Activated CD4-positive, alpha-beta T cell treated with anti-CD3 and anti-CD28 coated beads, Interleukin-2, amount 50 U/mL, for 48 hours (primary cell): ENCODE measurements around the gene LRRC4B.

Source experiments
- DNase-seq, 2 experiments: peaks; one replicate each; pipeline ENCODE4 v3.0.0-alpha.2; 2020

Gene LRRC4B

DNA sequence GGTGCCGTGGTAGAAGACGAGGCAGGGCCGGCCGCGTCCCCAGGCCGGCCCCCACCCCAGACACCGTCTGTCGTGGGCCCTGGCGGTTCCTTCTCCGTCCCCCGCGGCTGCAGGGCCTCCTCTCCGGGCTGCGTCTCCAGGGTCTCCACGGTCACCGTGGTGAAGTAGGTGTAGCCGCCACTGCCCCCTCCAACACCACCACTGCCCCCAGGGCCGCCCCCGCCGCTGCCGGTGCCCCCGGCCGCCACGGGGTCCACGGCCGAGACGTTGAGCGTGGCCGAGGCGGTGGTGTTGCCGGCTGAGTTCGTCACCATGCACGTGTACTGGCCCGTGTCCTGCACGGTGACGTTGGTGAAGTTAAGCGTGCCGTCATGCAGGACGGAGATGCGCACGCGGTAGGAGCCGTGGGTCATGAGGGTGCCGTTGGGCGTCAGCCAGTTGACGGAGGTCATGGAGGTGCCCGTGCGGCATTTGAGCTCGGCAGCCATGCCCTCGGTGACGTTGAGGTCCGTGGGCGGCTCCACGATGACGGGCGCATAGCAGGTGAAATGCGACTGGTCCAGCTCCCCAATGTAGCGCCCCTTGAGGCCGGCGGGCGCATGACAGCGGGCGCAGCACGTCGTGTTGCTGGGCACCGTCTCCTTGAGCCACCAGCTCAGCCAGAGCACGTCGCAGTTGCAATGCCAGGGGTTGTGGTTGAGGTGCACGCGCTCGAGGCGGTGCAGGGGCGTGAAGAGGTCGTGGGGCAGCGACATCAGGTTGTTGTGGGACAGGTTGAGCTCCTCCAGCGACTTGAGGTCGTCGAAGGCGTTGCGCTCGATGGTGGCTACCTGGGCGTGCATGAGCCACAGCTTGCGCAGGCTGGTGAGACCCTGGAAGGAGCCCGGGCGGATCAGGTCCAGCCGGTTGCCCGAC is 49.9 kb downstream of the LRRC4B start:
- DNase-seq: no peak

DNA sequence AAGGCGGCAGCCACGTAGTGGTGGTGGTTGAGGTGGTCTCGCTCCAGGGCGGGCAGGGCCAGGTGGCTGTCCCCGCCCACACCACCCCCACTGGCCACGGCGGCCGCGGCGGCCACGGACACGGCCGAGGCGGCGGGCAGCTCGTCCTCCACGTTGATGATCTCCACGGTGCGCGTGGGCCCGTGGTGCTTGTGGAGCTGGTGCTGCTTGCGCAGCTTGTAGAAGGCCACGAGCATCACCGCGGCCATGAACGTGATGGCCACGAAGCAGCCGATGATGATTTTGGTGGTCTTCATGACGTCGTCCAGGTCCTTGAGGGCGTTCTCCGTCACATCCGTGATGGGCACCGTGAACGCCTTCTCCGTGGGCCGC is 50.5 kb downstream of the LRRC4B start:
- no peak for DNase-seq

DNA sequence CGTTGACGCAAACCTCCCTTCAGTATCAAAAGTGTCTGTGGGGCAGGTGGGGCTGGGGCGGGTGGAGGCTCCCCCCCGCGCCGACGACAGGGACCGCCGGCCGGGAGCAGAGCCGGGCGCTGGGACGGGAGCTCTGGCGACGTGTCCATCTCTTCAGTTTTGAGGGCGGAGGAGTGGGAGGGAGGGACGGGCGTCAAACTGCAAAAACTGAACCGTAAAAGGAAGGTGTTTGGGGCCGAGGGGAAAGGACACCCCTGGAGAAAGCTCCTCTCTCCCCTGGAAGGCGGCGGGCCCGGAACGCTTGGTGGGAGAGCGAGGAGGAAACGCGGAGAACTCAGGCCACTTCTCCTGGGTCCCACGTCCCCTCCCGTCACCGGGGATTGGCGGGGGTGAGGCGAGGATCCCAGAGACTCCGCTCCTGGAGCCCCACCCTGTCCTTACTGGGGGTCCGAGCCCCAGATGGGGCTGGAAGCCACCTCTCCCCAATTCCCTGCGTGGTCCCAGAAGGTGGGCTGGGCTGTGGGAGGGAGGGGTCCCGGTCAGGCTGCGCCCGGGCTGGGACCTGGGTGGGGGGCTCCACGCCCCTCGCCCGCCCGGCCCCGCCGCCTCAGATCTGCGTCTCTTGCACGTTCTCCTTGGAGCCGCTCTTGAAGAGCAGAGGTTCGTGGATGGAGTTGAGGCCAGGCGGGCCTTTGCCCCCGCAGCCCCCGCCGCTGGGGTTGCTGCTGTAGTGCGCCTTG is 51.1 kb downstream of the LRRC4B start:
- DNase-seq: no peak

DNA sequence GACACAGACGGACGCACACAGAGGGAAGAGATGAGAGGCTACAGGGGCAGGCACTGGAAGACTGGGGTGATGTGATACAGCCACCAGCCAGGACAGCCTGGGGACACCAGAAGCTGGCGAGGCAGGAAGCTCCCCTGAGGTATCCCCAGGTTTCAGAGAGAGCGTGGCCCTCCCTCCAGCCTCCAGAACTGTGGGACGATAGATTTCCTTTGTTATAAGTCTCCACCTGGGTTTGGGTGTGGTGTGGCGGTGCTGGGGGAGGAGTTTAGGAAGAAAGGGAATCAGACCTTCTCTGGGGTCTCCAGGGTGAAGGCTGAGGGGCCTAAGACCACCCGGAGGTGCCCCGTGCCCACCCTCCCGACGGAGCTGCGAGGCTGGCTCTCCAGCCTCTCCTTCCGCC is 51.8 kb downstream of the LRRC4B start:
- DNase-seq: no peak

DNA sequence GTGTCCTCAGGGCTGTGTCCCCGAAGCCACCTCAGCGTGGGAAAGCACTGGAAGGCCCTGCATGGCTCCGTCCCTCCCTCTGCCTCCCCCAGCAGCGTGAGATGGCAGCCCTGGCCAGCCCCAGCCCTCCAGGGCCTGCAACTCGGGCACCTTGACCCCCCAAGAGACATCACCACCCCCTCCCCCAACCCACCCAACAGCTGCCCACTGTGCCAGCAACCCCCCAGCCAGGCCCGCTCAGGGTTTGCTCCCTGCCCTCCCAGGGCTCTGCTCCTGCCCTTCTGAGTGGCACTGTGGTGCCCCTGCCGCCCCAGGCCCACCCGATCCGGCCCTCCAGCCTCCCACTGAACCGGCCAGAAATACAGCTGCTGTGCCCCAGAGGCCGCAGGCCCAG is 53.1 kb downstream of the LRRC4B start:
- no peak for DNase-seq

DNA sequence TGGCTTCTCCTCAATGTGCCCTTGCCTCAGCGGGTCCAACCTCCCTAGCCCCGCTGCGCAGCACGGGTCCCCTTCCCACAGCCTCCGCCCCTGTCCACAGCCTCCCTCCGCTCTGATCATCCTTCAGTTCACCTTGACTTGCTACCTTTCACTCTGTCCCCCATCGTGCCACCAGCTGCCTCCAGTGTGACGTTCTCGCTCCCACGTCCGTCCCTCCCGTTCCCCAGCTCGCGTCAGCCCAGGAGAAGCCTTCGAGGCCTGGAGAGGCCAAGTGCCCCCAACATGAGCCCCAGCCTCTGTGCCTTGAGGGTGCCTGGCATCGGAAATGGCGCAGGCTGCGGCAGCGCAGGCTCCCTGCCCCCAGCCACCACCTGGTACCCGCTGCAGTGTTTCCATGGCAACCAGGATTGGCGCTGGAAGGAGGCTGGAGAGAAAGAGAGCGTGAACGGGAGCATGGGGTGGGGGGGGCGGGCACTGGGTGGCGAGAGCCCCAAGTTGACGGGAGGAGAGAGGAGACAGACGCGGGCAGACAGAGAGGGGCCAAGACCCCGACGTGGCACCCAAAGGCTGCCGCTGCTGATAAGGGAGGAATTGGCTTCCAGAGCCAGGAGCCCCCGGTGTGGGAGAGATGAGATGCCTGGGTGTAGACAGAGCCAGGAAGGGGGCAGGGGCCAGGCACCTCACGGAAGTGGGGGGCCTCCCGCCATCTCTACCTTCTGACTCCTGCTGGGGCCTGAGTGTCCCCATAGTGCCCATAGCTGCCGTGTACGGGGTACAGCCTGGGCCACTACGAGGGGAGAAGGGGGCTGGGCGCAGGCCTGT is 53.7 kb downstream of the LRRC4B start:
- no peak for DNase-seq

DNA sequence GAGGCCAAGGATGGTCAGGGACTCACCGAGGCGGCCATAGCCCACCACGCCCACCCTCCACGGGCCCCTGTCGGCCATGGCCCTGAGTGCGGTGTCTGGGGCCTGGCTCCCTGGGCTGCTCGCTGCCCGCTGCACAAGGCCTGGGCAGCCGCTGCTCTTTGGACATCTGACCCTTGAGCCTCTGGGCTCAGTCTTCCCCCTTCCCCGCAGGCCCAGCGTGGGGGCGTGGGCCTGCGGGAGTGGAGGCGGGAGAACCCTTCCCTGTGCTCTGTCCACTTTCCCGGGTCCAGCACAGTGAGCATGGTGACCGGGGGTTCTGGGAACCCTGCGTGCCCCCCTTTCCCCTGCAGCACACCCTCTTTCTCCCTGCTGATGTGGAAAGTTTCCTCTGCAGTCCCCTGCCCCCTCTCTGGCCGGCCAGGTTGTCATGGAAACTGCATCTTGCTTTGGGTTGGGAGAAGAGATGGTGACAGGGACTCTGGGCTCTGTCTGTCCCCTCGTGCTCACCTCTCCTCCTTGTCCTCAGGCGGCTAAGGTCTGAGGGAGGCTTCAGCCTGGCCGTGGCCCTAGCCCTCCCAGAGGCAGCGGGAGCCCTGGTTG is 54.4 kb downstream of the LRRC4B start, which contains the start of gene ASPDH:
ASPDH (minus strand) TSS at position 168 of the 600 bp plus-strand sequence; CDS start at position 78, 90 bp downstream.
- no peak for DNase-seq

DNA sequence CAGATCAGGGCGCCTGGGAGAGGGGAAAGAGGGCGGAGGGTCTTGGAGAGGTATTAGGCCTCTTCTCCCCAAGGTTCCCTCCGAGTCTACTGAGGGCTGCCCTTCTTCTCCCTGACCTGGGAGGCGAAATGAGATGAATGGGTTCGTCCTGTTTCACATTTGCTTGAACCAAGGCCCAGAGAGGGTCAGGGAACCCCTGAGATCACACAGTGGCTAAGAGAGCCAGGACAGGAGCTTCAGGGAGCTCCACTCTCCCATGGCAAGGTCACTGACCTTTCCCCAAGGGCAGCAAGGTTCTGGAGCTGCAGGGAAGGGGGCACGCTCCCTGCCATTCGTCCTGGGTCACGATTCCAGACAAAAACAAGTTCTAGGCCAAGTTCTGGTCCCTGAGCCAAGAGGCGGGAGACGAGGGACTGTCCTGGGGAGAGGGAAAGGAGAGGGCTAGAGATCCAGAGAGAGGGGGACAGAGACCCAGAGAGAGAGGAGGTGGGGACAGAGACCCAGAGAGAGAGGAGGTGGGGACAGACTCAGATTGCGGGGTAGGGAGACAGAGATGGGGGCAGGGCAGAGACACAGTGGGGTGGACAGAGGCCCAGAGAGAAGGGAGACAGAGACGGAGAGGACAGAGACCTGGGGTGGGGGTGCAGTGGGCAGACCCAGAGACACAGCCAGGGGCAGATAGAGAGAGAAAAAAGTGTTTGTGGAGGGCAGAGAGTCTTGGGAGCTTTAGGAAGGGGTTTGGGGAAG is 55.1 kb downstream of the LRRC4B start:
- no peak for DNase-seq

DNA sequence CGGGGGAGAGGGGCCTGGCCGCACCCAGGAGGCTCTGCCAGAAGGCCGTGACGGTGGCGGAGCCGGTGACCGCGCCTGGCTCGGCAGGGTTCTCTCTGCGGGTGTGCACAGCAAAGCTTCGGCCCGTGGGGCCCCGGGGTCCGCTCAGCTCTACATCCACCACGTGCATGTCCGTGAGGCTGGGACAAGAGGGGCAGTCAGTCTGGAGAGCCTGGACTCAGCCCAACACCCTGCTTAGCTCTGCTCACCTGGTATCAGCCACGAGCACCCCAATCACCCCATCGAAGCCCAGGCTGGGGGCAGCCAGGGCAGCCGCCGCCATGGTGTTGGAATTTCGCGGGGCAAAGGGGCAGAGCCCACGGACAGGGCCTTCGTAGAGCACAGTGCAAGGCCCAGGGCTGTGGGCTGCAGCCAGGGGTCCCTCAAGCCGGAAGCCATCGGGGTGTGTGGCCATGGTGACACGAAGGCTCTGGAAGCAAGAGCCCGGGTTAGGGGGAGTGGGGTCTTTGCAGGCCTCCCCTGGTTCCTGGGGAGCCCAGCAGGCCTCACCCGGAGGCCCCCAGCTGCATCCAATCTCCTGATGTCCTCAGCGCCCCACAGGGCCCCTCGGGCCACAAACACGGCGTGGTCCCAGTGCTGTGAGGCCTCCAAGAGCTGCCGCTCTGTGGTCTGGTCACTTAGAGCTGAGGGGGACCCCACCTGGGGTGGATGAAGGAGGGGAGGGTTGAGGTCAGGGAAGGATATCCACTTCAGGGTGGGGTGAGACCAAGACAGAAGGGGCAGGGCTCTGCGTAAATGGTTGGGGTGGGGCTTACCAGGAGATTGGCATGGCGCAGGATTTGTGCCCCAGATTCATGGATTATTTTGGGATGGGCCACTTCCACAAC is 55.9 kb downstream of the LRRC4B start:
- DNase-seq: no peak

DNA sequence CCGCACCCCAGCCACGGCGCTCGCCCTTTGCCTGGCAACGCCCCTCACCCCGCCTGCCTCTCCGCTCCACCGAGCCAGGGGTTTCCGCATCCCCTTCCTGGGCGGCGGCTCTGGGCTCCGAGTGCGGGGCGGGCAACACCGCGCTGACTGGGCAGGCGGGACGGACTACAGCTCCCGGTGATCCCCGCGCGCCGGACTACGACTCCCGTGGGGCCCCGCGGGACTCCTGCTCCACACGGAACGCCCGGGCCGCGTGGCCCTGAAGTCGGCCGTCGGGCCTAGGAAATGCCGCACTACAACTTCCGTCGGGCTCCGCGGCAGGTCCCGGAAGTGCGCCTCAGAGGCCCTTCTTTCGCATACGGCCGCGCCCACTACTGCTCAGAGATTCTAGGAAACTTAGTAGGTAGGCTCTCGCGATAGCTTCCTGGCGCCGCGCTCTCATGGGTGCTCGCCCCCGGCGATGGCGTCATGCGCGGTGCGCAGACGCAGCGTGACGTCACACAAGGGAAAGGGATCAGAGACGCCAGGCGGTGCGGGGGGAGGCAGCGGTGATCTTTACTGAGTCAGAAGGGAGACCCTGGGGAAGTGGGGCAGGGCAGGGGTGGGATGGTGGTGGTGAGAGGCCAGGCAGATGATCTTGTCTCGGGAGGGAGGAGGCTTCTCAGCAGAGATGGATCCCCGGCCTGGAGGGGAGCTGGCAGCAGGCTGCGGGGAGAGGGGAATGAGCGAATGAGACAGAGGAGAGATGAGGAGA is 57.0 kb downstream of the LRRC4B start, which contains the start of gene JOSD2:
JOSD2 (minus strand) TSS at position 123 of the 754 bp plus-strand sequence. CDS start 760 bp downstream, outside the sequence.
- DNase-seq: peak; percentile 94 to 95

DNA sequence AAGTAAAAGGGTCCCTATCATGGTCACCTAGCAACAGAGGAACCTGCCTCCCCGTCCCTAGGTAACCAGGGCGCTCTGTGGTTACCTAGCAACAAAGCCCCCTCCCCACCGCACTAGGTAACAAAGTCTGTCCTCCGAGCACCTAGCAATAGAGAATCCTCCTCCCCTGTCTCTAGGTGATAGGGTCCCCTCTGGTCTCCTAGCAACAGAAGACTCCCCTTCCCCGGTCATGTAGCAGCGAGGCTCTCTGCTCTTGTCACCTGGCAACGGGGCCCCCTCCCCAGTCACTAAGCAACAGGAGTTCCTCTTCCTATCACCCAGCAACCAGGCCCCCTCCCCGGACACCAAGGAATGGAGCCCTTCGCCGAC is 57.6 kb downstream of the LRRC4B start:
- no peak for DNase-seq

DNA sequence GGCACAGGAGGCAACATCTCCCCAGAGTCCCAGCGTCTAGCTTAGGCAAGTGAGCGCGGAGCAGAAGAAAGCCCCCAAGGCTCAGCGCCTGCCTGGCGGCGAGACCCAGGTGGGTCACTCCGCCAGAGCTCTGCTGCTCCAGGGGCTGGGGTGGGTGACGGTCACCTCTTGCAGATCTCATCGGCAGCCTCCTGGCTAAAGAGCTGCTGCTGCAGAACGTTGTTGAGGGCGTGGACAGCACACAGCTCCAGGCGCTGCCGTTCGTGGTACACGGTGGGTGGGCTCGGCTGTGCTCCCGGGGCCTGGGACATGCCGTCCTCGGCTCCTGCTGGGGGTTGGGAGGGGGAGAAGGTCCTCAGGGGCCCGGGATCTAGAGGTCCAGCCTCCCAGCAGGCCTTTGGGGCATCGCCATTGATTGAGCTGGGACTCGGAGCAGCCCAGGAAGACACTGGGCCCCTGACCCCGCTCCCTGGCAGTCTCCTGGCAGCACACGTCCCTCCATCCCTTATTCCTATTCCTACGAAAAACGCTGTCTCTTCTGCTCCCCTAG is 58.0 kb downstream of the LRRC4B start:
- DNase-seq: no peak

DNA sequence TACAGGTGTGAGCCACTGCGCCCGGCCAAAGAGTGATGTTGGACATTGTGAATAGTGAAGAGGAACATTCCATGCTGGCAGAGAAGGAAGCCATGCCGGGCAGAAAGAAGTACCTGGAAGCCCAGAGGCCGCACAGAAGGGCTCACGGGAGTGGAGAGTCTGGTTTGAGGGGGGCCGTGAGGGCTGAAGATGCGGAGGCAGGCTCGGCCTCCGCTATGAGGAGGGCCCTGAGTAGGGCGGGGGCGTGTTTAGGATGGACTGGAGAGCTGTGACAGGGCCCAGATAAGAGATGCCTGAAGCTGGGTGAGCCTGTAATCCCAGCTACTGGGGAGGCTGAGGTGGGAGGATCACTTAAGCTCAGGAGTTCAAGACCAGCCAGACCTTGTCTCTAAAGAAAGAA is 58.9 kb downstream of the LRRC4B start:
- DNase-seq: no peak

DNA sequence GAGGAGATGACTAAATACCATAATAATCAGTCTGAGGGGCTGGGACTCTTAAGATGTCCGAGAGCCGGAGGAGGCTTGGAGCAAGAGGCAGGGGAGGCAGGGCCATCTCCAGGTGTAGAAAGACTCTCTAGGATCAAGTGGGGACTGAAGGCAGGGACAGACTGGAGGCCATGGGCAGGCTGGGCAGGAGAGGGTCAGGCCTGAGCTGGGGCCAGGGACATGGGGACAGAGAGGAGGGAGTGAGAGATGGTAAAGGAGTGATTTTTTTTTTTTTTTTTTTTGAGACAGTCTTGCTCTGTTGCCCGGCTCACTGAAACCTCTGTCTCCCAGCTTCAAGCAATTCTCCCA is 59.4 kb downstream of the LRRC4B start:
- DNase-seq: no peak

DNA sequence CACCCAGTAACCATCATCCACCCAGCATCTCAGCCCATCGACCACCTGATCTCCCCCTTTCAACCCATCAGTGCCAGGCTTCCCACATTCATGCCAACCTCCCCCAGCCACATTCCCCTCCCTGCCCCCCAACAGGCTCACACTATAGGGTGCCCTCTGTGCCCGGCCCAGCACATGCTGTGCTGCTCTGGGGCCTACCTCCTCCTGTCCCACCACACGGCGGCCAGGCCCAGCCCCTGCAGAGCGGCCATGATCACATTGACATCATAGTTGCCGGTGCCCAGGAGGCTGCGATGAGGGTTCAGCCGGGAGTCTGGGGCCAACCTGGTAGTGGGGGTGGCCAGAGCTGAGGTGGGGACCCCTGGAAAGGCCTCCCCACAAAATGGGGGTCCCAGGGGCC is 60.9 kb downstream of the LRRC4B start:
- no peak for DNase-seq

DNA sequence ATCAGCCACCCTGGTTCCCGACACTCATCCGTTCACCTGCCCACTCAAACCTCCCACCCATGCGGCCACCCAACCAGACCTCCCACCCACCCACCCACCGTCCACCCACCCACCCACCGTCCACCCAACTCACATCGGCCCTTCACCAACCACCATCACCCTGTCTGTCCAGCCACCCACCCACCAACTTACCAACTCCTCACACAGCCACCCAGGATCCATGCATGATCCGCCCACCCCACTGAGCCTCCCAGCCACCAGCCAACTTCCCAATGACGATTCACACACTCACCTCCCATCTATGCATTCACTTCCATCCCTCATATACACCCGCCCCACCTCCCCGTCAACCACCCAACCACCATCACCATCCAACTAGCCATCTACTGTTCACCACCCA is 61.5 kb downstream of the LRRC4B start:
- DNase-seq: no peak

DNA sequence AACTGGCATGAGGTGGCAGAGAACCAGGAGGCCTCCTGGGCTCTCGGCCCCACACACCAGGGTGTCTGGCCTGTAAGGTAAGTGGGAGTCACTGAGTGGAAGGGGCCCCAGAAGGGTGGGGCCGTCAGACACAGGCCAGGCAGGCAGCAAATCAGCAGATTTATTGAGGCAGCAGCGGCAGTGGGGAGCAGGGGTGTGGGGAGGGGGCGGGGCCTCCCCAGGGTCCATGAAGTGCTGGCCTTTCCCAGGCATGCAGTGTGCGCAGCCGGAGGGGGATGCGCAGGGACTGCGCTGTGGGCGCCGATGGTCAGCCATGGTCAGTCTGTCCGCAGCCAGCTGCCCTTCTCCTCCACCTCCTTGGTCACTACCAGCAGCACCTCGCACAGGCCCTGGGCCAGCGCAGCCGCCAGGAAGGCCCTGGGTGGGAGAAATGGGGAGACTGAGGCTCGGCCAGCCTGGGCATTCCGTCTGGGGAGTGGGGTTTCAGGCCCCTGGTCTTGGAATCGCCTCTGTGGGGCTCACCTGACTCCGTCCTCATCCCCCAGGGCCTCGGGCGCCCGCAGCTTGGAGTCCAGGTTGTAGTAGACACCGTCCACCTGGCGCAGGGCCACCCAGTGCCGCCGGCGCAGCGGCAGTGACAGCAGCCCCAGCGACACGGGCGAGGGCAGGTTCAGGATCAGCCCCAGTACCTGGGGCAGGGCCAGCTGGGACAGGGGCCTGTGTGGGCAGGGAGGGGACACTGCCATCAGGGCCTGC is 62.2 kb downstream of the LRRC4B start:
- DNase-seq: no peak

DNA sequence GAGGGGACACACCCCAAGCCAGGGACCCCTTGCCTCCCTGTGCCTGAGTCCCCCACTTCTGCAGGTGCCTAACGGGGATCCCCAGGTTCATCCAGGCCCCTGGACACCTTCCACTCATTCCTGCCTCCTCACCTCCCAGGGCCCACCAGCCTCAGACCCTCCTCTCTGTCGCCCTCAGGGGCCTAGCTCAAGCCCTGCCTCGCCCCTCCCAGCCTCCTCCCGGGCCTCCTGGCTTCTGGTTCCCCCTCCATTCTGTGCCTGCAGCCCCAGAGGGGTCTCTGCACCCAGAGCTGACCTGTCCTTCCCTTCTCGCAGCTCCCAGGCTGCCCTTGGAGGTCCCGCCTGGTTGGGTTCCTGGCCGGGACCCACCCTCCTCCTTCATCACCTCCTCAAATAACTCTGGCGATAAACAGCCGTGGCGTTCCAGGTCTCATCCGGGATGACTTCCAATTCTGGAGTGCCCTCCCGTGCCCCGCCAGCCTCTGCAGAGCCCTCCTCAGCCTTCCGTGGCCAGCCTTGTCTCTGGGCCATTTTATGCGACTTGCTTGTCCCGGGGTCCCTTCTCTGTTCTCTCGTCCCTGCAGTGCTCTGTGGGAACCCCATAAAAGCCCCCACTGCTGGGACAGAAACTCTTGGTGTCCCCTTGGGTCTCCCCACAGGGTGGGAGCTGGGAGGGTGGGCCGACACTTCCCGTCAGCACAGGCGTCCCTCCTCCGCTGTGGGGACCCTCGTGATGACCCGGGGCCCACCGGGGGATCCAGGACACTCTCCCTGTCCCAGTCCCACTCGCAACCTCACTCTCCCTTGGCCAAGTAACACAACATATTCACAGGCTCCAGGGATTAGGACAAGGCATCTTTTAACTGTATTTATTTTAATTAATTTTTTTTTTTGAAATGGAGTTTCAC is 66.4 kb downstream of the LRRC4B start:
- no peak for DNase-seq
